Glomerular visceral epithelial cell (primary cell): ENCODE results near the gene RANBP3.
"Not testable (repeated sequence)": the region's sequence is repeated elsewhere in the genome, so short reads cannot be mapped to it uniquely, and the experiment has no call there.

Experiments used
- DNase-seq: peaks from one replicate; pipeline ENCODE4 v3.0.0-alpha.2; 2016; ENCODE audit errors: extremely low spot score

The RANBP3 gene

DNA sequence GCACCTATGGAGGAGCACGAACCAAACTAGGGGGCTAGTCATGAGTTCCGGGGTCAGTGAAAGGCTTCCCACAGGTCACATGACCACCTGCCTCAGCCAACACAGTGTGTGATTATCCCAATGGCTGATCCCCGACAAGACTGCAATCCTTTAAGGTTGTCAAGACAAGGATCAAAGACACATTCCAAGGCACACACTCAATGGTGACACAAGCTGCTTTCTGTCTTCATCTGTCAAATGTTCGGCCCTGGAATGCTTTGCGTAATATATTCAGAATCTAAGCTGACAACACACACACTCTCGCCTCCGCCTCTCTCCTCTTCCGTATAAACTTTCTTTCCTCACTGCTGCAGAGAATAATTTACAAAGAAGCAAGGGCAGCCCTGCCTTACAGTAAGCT is 11.7 kb downstream of the RANBP3 start:
- no peak for DNase-seq

GRCh38 chr19:5964816-5965565 is 12.9 kb downstream of the RANBP3 start:
- no peak for DNase-seq

GRCh38 chr19:5963855-5964254 is 14.1 kb downstream of the RANBP3 start:
- DNase-seq, result no peak

GRCh38 chr19:5963259-5963658 is 14.7 kb downstream of the RANBP3 start:
- not testable (repeated sequence) for DNase-seq

- no peak for DNase-seq
Measured at GRCh38 chr19:5961969-5962945, 15.7 kb downstream of the RANBP3 start.

GRCh38 chr19:5961641-5961968 is 16.3 kb downstream of the RANBP3 start:
- not testable (repeated sequence) for DNase-seq

- no peak for DNase-seq
Measured at GRCh38 chr19:5960005-5961001, 17.6 kb downstream of the RANBP3 start.

- no peak for DNase-seq
Measured at GRCh38 chr19:5959260-5960004, 18.5 kb downstream of the RANBP3 start.

GRCh38 chr19:5958851-5959122 is 19.2 kb downstream of the RANBP3 start:
- no peak for DNase-seq

GRCh38 chr19:5958074-5958850 is 19.7 kb downstream of the RANBP3 start:
- no peak for DNase-seq

DNA sequence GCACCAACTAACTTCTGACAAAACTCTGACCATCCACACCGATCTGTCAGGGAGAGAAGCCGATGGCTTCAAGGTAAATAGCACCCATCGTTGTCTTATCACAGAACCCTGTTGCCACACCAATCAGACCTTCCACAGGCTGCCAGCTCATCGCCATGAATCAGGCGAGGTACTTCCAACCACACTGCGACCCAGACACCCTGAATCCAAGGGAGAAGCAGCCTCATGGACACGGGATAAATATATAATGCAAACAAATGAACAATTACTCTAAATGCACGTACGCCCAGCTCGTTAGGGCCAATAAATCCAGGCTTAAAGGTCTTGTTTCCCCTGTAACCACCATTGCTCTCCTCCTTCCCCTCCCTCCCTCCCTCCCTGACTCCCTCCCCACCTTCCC is 20.8 kb downstream of the RANBP3 start:
- no peak for DNase-seq

- DNase-seq, result no peak
Measured at GRCh38 chr19:5956728-5957127, 21.2 kb downstream of the RANBP3 start.

DNA sequence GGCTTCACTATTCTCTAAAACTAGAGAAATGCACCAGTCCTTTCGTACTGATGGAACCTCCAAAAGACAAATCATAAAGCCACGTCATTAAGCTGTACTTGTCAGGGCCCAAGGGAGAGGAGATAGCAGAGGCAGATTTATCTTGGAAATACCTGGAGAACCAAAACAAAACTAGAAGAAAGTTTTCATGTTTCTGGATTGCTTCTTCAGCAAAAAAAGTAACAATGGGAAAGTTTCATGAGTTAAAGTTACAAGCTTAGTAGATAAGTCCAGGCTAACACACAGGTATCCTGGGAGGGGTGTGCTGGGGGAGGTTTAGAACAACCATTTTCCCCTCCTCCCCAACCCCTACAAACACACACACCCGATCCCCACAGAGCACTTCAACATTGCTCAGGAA is 21.6 kb downstream of the RANBP3 start:
- no peak for DNase-seq

DNA sequence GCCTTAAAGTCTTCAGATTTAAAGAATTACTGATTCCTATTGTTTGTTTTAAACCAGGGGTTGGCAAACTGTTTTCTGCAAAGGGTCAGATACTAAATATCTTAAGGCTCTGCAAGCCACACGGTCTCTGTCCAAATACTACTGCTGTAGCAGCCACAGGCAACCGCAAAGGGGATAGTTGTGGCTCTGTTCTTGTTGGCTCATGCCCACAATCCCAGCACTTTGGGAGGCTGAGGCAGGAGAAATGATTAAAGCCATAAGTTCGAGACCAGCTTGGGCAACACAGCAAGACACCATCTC is 22.4 kb downstream of the RANBP3 start:
- no peak for DNase-seq

- no peak for DNase-seq
Measured at GRCh38 chr19:5954293-5954692, 23.6 kb downstream of the RANBP3 start.

- no peak for DNase-seq
Measured at GRCh38 chr19:5953680-5954213, 24.2 kb downstream of the RANBP3 start.

GRCh38 chr19:5953030-5953589 is 24.8 kb downstream of the RANBP3 start:
- no peak for DNase-seq

DNA sequence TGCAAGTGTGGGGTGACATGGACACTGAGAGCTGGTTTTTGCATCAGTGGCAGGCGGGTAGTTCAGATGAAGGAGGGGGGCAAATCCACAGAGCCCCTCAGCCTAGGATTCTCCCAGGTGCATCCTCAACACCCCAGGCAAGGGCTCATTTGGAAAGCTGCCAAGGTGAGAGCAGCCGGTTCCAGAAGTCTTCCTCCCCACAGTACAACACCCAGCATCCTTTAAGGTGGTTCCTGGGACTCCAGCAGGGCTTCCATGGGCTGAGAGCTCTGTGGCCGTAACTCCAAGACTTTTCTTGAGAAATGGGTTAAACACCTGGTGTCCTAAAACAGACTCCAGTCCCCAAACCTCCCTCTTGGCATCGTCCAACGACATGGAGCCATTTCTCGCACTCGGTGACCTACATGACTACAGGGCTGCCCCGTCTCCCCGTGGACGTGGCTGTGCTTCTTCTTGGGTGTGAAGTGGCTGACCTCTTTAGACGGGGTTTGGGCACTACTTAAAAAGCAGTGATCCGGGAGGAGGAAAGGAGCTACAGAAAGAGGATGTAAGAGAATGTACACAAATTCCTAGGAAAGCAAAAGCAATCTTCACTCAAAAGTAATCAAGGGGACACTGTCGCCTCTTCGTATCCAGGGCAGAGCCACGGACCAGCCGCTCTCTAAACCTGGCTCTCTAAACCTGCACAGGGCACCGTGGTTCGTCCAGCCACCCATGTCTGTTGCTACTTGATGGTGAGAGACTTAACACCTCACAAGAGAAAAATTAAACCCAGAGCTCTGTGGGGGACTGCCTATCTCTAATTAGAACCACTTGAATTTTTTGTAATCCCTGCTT is 25.5 kb downstream of the RANBP3 start:
- DNase-seq, result no peak

GRCh38 chr19:5951338-5951861 is 26.5 kb downstream of the RANBP3 start:
- DNase-seq, result no peak
